Measurements from ENCODE around the gene MAP3K5.

MAP3K5 gene

GRCh38 chr6:136639702-136640101, 152.6 kb downstream of the MAP3K5 start:
- Histone ChIP-seq H3K4me3 (ENCODE audit: insufficient read depth, low read depth, low read length) (no peak overlapping the region), H3K27ac (ENCODE audit: insufficient read depth, low read depth, low read length, poor library complexity, severe bottlenecking) (no peak overlapping the region), H3K36me3 (ENCODE audit: control insufficient read depth, insufficient read depth, low read length) (no peaks in the 10 kb centered on the region), H3K9me3 (ENCODE audit: control insufficient read depth, low read length) (no peaks in the 10 kb centered on the region), H3K27me3 (ENCODE audit: control insufficient read depth, insufficient read depth, low read length, poor library complexity, severe bottlenecking) (no peaks in the 10 kb centered on the region), H3K4me1 (ENCODE audit: control insufficient read depth, insufficient read depth, low read length) (no peaks in the 10 kb centered on the region)
- 77 to 89% methylated on average over 3 of the region's 3 CpGs for WGBS, 2 experiments

- Histone ChIP-seq H3K4me1 (ENCODE audit: control insufficient read depth, insufficient read depth, low read length) (no peaks in the 10 kb centered on the region), H3K27ac (ENCODE audit: insufficient read depth, low read depth, low read length, poor library complexity, severe bottlenecking) (no peak overlapping the region), H3K4me3 (ENCODE audit: insufficient read depth, low read depth, low read length) (no peak overlapping the region), H3K36me3 (ENCODE audit: control insufficient read depth, insufficient read depth, low read length) (no peaks in the 10 kb centered on the region), H3K9me3 (ENCODE audit: control insufficient read depth, low read length) (no peaks in the 10 kb centered on the region), H3K27me3 (ENCODE audit: control insufficient read depth, insufficient read depth, low read length, poor library complexity, severe bottlenecking) (no peaks in the 10 kb centered on the region)
- 88 to 95% methylated on average over 4 of the region's 4 CpGs for WGBS, 2 experiments
Measured at GRCh38 chr6:136635615-136636014, 156.7 kb downstream of the MAP3K5 start.

- H3K4me1 ChIP-seq (ENCODE audit: control insufficient read depth, insufficient read depth, low read length), result no peaks in the 10 kb centered on the region
- 92 to 100% methylated on average over 1 of the region's 1 CpG for WGBS, 2 experiments
Measured at GRCh38 chr6:136633355-136633754, 158.9 kb downstream of the MAP3K5 start.

GRCh38 chr6:136628996-136629395, 163.3 kb downstream of the MAP3K5 start:
- Histone ChIP-seq H3K4me3 (ENCODE audit: insufficient read depth, low read depth, low read length) (no peak overlapping the region), H3K36me3 (ENCODE audit: control insufficient read depth, insufficient read depth, low read length) (no peaks in the 10 kb centered on the region), H3K4me1 (ENCODE audit: control insufficient read depth, insufficient read depth, low read length) (no peaks in the 10 kb centered on the region), H3K9me3 (ENCODE audit: control insufficient read depth, low read length) (no peaks in the 10 kb centered on the region), H3K27ac (ENCODE audit: insufficient read depth, low read depth, low read length, poor library complexity, severe bottlenecking) (no peak overlapping the region), H3K27me3 (ENCODE audit: control insufficient read depth, insufficient read depth, low read length, poor library complexity, severe bottlenecking) (no peaks in the 10 kb centered on the region)
- 84 to 89% methylated on average over 5 of the region's 5 CpGs for WGBS, 2 experiments

More at GRCh38 chr6:136633355-136633754, 158.9 kb downstream of the MAP3K5 start:
- no peaks in the 10 kb centered on the region for H3K27me3 ChIP-seq (ENCODE audit: control insufficient read depth, insufficient read depth, low read length, poor library complexity, severe bottlenecking)
- H3K36me3 ChIP-seq (ENCODE audit: control insufficient read depth, insufficient read depth, low read length), result no peaks in the 10 kb centered on the region
- no peak overlapping the region for H3K27ac ChIP-seq (ENCODE audit: insufficient read depth, low read depth, low read length, poor library complexity, severe bottlenecking)
- H3K4me3 ChIP-seq (ENCODE audit: insufficient read depth, low read depth, low read length), result no peak overlapping the region
- H3K9me3 ChIP-seq (ENCODE audit: control insufficient read depth, low read length), result no peaks in the 10 kb centered on the region

GRCh38 chr6:136627191-136627590, 165.1 kb downstream of the MAP3K5 start:
- H3K36me3 ChIP-seq (ENCODE audit: control insufficient read depth, insufficient read depth, low read length), result no peaks in the 10 kb centered on the region
- no peaks in the 10 kb centered on the region for H3K9me3 ChIP-seq (ENCODE audit: control insufficient read depth, low read length)
- H3K27me3 ChIP-seq (ENCODE audit: control insufficient read depth, insufficient read depth, low read length, poor library complexity, severe bottlenecking), result no peaks in the 10 kb centered on the region
- H3K27ac ChIP-seq (ENCODE audit: insufficient read depth, low read depth, low read length, poor library complexity, severe bottlenecking), result no peak overlapping the region
- H3K4me1 ChIP-seq (ENCODE audit: control insufficient read depth, insufficient read depth, low read length), result no peaks in the 10 kb centered on the region
- no peak overlapping the region for H3K4me3 ChIP-seq (ENCODE audit: insufficient read depth, low read depth, low read length)
- 95 to 97% methylated on average over 5 of the region's 5 CpGs for WGBS, 2 experiments

GRCh38 chr6:136625293-136625692, 167.0 kb downstream of the MAP3K5 start:
- Histone ChIP-seq H3K27ac (ENCODE audit: insufficient read depth, low read depth, low read length, poor library complexity, severe bottlenecking) (no peak overlapping the region), H3K27me3 (ENCODE audit: control insufficient read depth, insufficient read depth, low read length, poor library complexity, severe bottlenecking) (no peaks in the 10 kb centered on the region), H3K4me1 (ENCODE audit: control insufficient read depth, insufficient read depth, low read length) (no peaks in the 10 kb centered on the region), H3K36me3 (ENCODE audit: control insufficient read depth, insufficient read depth, low read length) (no peaks in the 10 kb centered on the region), H3K9me3 (ENCODE audit: control insufficient read depth, low read length) (no peaks in the 10 kb centered on the region), H3K4me3 (ENCODE audit: insufficient read depth, low read depth, low read length) (no peak overlapping the region)
- WGBS, 2 experiments, result 83 to 93% methylated on average over 1 of the region's 1 CpG

- H3K27me3 ChIP-seq (ENCODE audit: control insufficient read depth, insufficient read depth, low read length, poor library complexity, severe bottlenecking), result no peaks in the 10 kb centered on the region
- H3K9me3 ChIP-seq (ENCODE audit: control insufficient read depth, low read length), result no peaks in the 10 kb centered on the region
- no peaks in the 10 kb centered on the region for H3K4me1 ChIP-seq (ENCODE audit: control insufficient read depth, insufficient read depth, low read length)
- H3K4me3 ChIP-seq (ENCODE audit: insufficient read depth, low read depth, low read length), result no peak overlapping the region
- no peak overlapping the region for H3K27ac ChIP-seq (ENCODE audit: insufficient read depth, low read depth, low read length, poor library complexity, severe bottlenecking)
- no peaks in the 10 kb centered on the region for H3K36me3 ChIP-seq (ENCODE audit: control insufficient read depth, insufficient read depth, low read length)
Measured at GRCh38 chr6:136624347-136624746, 167.9 kb downstream of the MAP3K5 start.

- Histone ChIP-seq H3K4me1 (ENCODE audit: control insufficient read depth, insufficient read depth, low read length) (no peaks in the 10 kb centered on the region), H3K9me3 (ENCODE audit: control insufficient read depth, low read length) (no peaks in the 10 kb centered on the region), H3K4me3 (ENCODE audit: insufficient read depth, low read depth, low read length) (no peak overlapping the region), H3K27me3 (ENCODE audit: control insufficient read depth, insufficient read depth, low read length, poor library complexity, severe bottlenecking) (no peaks in the 10 kb centered on the region), H3K27ac (ENCODE audit: insufficient read depth, low read depth, low read length, poor library complexity, severe bottlenecking) (no peak overlapping the region), H3K36me3 (ENCODE audit: control insufficient read depth, insufficient read depth, low read length) (no peaks in the 10 kb centered on the region)
- WGBS, 2 experiments, result 85 to 100% methylated on average over 1 to 2 of the region's 2 CpGs
Measured at GRCh38 chr6:136618086-136618485, 174.2 kb downstream of the MAP3K5 start.

- H3K36me3 ChIP-seq (ENCODE audit: control insufficient read depth, insufficient read depth, low read length), result no peaks in the 10 kb centered on the region
- WGBS, 2 experiments, result 91% methylated on average over 3 of the region's 3 CpGs
- H3K9me3 ChIP-seq (ENCODE audit: control insufficient read depth, low read length), result no peaks in the 10 kb centered on the region
- no peaks in the 10 kb centered on the region for H3K27me3 ChIP-seq (ENCODE audit: control insufficient read depth, insufficient read depth, low read length, poor library complexity, severe bottlenecking)
- H3K4me3 ChIP-seq (ENCODE audit: insufficient read depth, low read depth, low read length), result no peak overlapping the region
- H3K27ac ChIP-seq (ENCODE audit: insufficient read depth, low read depth, low read length, poor library complexity, severe bottlenecking), result no peak overlapping the region
- no peaks in the 10 kb centered on the region for H3K4me1 ChIP-seq (ENCODE audit: control insufficient read depth, insufficient read depth, low read length)
Measured at GRCh38 chr6:136616527-136616926, 175.8 kb downstream of the MAP3K5 start.

- no peaks in the 10 kb centered on the region for H3K4me1 ChIP-seq (ENCODE audit: control insufficient read depth, insufficient read depth, low read length)
- no peak overlapping the region for H3K27ac ChIP-seq (ENCODE audit: insufficient read depth, low read depth, low read length, poor library complexity, severe bottlenecking)
- H3K9me3 ChIP-seq (ENCODE audit: control insufficient read depth, low read length), result no peaks in the 10 kb centered on the region
- no peaks in the 10 kb centered on the region for H3K36me3 ChIP-seq (ENCODE audit: control insufficient read depth, insufficient read depth, low read length)
- no peaks in the 10 kb centered on the region for H3K27me3 ChIP-seq (ENCODE audit: control insufficient read depth, insufficient read depth, low read length, poor library complexity, severe bottlenecking)
- WGBS, 2 experiments, result 67 to 68% methylated on average over 2 of the region's 2 CpGs
- H3K4me3 ChIP-seq (ENCODE audit: insufficient read depth, low read depth, low read length), result no peak overlapping the region
Measured at GRCh38 chr6:136614994-136615393, 177.3 kb downstream of the MAP3K5 start.

- H3K27ac ChIP-seq (ENCODE audit: insufficient read depth, low read depth, low read length, poor library complexity, severe bottlenecking), result no peak overlapping the region
- H3K27me3 ChIP-seq (ENCODE audit: control insufficient read depth, insufficient read depth, low read length, poor library complexity, severe bottlenecking), result no peaks in the 10 kb centered on the region
- H3K4me3 ChIP-seq (ENCODE audit: insufficient read depth, low read depth, low read length), result no peak overlapping the region
- no peaks in the 10 kb centered on the region for H3K9me3 ChIP-seq (ENCODE audit: control insufficient read depth, low read length)
- H3K4me1 ChIP-seq (ENCODE audit: control insufficient read depth, insufficient read depth, low read length), result no peaks in the 10 kb centered on the region
- H3K36me3 ChIP-seq (ENCODE audit: control insufficient read depth, insufficient read depth, low read length), result no peaks in the 10 kb centered on the region
- 95% methylated on average over 1 of the region's 1 CpG for WGBS, 2 experiments
Measured at GRCh38 chr6:136614350-136614749, 177.9 kb downstream of the MAP3K5 start.

All from ectodermal cell (in vitro differentiated cells).